Measurements from ENCODE around the gene CACNA1C. TPM values are rescaled to one million over a fixed set of nuclear protein-coding genes. Genes with fewer than 3 reads are reported as not detected.

The CACNA1C gene
- total RNA-seq, 4 donors from 2014 or later, result 2.9 to 5.3 (median 4.3) TPM

GRCh38 chr12:2020511-2020910 lies 32.3 kb upstream of the CACNA1C start:
- TF ChIP-seq CTCF (IDR thresholded peaks at IDR 0.05; ENCODE audit: low read depth), result no peak

GRCh38 chr12:2023365-2023764 lies 29.4 kb upstream of the CACNA1C start:
- no peak for TF ChIP-seq CTCF (IDR thresholded peaks at IDR 0.05; ENCODE audit: low read depth)

DNA sequence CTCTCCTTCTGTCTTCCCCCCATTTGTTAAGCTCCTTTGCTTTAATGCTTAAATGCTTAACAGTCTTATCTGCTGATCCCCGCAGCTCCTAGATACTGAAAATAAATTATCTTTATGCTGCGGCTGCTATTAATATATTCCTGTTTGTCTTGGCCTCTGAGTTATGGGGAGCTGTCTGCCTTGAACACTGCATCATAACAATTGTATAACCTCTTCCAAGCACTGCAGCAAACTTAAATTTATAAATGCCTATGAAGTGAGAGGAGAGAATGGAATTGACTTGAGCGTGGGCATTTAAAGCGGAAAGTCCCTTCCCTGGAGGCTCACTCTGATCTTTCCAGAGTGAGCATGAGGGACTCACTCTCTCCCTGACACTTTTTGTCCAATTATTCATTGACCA lies 25.4 kb upstream of the CACNA1C start:
- TF ChIP-seq CTCF (IDR thresholded peaks at IDR 0.05; ENCODE audit: low read depth), result no peak

DNA sequence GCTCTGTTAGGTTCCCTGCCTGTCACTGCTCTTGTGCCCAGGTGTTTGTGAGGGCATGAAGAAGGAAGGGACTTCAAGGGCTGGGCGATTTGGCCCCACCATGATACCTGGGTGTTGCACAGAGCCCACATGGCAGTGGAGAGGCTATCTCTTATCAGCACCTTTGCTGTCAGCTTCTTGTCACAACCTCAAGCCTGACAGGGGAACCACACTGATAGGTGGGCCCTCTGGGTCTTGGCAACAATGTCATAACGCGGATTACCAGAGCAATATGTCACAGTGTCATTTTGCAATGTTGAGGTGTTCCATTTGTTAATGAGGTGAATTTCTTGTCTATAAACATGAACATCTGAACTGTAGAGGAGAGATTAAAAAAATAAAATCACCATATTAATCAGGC lies 22.9 kb upstream of the CACNA1C start:
- TF ChIP-seq CTCF (IDR thresholded peaks at IDR 0.05; ENCODE audit: low read depth), result no peak

- no peak for TF ChIP-seq CTCF (IDR thresholded peaks at IDR 0.05; ENCODE audit: low read depth)
Observed at GRCh38 chr12:2032506-2032905, 20.3 kb upstream of the CACNA1C start.

- no peak for TF ChIP-seq CTCF (IDR thresholded peaks at IDR 0.05; ENCODE audit: low read depth)
Observed at GRCh38 chr12:2034633-2035430, 18.0 kb upstream of the CACNA1C start.

GRCh38 chr12:2035431-2036055 lies 17.2 kb upstream of the CACNA1C start:
- no peak for TF ChIP-seq CTCF (IDR thresholded peaks at IDR 0.05; ENCODE audit: low read depth)
